ENCODE measurements around the gene VPS26C.

VPS26C gene

DNA sequence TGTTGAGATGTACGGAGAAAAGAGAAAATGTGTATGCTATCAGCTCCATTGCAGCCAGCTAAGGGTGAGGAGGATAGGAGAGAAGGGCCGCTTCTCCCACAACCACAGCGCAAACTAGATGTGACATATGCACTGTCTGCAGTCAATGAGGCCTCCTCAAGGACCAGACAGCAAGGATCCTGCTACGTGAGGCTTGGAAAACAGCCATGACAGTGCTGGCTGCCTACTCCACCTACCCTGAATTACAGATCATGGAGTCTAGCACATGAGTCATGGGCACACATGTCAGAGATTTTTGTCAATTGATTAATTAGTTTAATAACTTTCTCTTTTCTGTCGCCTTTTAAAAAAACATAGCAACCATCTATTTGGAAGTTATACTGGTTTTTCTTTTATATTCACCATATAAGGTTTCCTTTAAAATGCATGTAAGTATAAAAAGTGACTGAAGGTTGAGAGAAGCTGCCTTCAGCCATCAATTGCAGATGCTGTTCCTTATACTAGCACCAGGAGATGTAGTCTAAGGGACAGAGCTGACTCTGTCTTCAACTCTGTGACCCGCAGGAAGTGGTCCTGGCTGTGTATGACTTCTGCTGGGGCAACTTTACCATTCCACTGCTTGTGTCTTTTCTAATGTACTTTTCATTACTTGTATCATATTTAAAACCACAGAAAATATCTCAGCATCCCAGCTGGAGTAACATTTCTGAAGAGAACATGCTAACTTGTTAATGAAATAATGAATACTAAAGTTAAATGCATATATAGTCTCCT, 3.1 kb downstream of the VPS26C start:
- no peak for DNase-seq

DNA sequence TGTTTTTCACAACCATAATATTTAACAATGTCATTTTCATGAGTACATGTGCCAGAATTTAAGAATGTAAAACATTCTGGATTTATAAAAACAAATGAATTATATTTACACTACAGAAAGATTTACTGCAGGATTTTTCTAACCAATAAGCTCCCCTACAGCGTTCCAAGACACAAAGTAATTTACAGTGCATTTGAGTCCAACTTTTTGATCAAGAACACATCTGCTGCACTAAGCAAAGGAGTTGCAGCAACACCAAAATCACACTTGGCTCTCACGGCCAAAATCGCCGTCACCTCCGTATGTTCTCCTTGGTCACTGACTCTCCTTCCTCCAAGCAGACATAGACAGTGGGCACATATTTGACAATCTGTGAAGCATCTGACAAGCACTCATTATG, 7.7 kb downstream of the VPS26C start:
- DNase-seq: no peak

DNA sequence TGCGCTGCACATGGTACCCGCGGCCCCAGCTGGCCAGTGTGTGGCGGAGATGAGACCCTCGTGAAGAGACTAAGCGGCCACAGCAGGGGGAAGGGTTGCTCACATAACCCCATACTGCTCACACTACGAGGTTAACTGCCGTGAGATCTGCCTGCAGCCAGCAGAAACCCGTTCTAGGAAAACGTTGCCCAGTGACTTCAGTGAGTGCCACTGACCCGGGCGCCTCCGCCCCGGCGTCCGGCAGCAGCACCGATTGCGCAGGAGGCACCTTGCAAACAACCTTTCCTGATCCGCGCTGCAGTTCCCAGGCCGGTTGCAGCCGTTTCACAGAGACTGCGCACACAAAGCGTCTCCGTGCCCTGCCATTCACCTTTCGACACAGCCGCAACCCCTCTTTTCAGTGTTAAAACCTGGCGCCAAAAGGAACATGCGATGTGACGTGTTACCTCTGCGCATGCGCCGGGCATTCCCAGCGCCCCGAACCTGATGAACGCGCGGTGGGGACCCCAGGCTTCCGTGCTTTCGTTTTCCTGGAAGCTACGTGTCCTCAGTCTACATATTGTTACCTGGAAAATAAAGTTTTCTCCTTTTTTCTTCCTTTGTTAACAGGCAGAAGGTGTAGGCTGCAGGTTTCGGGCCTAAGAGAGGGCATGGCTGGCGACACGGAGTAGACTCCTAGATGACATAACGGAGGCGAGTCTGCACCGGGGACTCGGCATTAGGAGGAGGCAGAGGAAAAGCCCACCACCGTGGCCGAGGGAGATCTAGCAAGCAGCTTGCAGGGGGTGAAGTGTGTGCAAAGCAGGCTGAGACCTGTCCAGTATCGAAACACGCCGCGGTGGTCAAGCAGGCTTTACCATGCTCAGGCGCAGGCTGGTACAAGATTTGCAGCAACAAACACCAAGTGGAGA, 8.9 kb downstream of the VPS26C start:
- DNase-seq: peak; percentile 37

DNA sequence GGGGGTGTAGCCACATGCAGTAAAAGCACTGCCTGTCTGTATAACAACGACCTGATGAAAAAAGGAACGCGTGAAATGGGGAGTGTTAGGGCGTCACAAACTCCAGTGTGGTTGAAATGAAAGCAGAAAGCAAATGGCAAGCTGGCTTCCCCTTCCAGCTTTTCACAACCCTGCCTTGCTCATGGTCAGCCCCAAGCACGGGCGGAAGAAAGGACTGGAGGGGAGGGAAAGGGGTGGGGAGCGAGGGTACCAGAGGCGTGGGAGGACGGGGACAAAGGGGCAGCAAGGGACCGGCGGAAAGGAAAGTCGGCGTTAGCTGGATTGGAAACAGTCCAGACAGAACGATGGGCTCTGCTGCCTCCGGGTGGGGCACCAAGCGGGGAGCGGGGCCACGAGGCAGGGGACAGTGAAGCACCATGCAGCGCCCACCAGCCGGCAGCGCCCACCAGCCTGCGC, 9.6 kb downstream of the VPS26C start:
- DNase-seq: no peak

DNA sequence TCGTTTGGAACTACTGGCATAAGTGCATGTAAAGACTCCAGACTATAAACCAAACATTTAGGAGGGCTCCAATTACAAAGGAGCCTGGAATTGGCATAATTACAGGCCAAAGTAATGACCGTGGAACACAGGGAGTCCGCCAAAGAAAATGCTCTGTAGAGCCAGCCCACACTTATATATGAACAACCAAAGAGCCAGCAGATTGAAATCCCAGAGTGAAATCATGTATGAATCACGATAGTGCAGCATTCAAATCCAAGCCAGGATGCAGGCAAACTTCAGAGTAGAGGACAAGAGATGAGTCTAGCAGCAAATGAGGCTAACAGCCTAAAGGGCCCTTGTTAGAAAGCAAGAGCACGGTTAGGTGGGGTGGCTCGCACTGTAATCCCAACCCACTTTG, 13.1 kb downstream of the VPS26C start:
- DNase-seq: no peak

DNA sequence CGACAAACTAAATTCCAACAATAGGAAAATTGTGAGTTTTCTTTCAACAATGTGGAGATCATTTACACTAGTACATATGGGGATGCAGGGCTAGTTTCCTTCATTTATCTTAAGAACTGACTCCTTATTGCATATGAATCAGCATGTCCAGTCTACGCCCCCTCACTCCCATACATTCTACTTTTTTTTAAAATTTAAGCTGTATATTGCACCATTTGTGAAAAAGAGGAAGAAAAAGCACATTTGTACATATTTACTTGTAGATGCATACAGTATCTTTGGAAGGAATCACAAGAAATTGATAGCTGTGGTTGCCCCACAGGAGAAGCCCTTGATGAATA, 15.9 kb downstream of the VPS26C start:
- DNase-seq: no peak

DNA sequence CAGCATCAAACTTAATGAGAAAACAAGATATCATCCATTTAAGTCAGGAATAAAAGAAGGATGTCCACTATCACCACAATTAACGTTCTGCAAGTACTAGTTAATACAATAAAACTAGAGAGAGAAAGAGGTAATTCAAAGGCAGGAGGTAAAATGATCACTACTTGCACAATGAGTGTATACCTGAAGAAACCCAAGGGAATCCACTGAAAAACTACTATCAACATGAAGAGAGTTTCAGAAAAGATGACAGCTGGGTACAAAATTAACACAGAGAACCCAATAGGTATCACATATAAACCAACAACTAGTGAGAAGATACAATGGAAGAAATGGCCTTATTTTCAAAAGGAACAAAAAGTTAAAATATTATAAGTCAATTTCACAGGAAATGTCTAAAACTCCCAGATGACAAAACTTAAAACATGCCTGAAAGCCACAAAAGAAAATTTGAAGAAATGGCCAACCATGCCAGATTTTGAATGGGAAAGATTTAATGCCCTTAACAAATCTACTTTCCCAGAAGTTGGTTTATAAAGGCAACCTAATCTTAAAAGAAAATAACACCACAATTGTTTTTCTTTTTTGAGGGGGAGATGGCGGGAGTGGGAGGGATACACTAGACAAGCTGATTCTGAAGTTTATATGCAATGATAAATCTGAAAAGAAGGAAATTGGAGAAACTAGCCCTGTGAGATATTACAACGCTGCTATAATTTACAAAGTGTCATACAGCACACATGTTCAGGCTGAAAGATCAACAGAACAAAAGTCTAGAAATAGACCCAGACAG, 17.8 kb downstream of the VPS26C start:
- DNase-seq: no peak

DNA sequence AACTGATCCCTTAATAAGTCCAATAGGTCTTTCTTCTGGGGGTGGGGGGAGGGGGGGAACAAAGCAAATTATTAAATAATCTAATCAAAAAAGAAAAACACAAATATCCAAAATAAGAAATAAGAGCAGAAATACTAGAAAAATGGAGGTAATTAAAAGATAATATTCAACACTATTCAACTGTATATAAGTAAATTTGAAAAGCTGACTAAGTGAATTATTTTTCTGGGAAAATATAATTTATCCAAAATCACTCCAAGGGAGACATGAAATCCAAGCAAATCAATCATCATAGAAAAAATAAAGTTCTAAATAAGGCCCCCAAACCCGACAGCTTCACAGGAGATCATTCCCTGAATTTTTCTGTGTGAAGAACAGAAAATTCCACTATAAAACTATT, 18.8 kb downstream of the VPS26C start:
- no peak for DNase-seq

DNA sequence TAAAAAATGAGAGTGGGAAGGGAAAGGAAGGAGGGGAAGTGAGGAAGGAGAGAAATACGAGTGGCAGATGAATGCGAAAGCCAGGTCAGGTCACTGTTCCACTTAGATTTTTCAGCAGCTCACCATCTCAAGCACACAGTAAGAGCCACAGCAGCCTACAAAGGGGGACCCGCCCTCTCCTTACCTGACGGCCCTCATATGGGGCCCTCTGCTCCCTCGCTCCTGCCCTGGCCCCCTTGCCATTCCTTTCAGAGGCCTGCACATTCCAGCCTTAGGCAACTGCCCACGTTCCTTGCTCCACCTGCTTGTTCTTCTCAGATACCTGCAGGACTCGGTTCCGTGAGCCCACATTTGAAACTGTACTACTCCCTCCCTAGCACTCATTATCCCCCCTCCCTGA, 22.0 kb downstream of the VPS26C start:
- no peak for DNase-seq

DNA sequence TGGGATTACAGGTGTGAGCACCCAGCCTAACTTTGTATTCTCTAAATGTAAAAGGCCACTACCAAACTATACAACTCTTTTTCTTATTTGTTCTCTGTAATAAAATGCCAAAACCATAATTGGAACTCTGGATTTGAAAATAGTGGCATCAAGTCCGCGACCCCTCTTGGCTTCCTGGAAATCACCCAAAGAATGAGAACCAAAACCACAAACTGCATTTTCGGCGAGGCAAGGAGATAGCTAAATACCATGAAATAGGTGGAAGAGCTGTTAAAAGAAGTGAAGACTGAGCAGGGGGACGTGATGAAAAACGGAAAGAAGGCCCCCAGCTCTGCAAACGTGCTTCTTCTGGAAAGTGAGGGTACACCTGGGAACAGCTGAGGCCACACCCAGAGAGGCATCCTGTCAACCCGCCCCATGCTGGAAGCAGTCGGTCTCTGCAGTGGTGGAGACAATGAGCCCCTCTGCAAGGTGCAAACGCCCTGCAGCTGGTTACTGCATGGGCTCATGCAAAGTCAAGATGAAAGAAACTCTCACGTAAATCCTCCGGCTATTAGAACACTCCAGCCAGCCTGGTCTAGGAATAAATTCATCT, 22.5 kb downstream of the VPS26C start:
- no peak for DNase-seq

DNA sequence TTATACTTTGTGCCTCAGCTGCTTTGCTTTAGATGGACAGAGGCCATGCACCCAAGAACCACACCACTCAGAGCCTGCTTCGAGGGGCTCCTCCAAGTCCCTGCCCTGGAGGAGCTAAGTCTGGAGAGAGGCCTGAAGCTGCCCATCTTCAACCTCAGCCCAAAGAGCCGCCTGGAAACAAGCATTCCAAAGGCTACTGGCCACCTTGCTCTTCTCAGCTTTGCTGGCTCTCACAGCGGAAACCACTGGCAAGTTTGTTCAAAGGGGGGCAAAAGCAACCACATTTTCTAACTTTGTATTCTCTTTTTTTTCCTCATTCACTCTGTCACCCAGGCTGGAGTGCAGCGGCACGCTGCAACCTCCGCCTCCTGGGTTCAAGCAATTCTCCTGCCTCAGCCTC, 23.2 kb downstream of the VPS26C start:
- DNase-seq: no peak

DNA sequence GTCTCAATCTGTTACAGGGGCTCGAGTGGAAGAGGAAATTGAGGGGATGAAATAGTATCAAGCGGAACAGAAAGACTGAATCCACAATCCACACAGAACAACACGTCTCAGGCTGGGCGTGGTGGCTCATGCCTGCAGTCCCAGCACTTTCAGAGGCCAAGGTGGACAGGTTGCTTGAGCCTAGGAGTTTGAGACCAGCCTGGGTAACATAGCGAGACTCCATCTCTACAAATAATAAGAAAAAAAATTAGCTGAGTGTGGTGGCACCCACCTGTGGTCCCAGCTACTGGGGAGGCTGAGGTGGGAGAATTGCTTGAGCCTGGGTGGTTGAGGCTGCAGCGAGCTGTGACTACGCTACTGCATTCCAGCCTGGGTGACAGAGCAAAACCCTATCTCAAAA, 25.7 kb downstream of the VPS26C start:
- DNase-seq: no peak

DNA sequence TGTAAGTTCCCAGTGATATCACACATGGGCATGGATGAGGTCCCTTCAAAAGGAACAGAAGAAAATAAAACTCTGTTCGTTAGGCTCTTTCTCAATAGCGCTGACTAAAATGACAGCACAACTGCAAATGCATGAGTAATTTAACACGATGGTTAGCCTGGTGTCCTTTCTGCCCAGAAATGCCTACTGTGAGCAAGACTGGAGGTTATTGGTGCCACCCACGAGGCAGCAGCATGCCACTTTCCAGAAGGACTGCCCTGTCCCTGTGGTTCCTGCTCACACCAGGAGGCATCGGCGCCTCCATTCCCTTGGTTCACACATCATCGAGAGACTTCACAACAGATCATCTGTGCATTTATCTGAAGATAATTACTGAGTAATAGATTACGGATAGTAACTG, 26.2 kb downstream of the VPS26C start:
- no peak for DNase-seq

DNA sequence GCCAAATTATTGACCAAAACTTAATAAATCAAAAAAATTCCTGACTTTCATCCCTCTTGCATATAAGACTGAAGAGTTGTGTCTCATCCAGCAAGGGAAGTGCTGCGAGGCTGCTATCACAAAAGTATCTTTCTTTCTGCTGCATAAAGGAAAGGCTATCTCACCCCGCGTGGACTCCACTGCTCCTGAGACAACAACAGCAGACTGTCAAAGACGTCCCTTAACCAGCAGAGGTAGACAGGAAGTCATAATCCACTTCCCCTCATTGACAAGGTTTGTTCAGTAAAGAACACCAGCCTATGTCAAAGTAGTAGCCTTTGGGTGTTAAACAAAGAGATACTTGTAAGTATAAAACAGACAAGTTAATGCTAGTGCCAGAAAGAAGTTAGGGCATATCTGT, 29.4 kb downstream of the VPS26C start:
- no peak for DNase-seq

DNA sequence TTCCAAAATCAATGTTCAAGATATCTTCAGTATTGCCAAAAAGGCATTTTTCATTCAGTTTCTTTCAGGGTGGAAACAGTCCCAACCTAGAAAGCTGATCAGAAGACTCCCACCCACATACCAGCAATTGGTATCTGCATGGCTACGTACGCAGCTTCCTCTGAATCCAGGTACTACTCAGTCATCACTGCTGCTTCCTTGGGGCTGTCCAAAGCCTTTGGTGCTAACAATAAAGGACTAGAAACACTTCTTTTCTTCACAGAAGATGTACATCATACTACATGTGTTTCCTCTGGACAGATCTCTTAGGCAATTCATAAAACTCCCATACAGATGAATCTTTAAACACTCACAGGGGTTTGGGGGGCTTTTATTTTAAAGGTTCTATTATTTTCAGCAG, 29.8 kb downstream of the VPS26C start:
- DNase-seq: no peak

DNA sequence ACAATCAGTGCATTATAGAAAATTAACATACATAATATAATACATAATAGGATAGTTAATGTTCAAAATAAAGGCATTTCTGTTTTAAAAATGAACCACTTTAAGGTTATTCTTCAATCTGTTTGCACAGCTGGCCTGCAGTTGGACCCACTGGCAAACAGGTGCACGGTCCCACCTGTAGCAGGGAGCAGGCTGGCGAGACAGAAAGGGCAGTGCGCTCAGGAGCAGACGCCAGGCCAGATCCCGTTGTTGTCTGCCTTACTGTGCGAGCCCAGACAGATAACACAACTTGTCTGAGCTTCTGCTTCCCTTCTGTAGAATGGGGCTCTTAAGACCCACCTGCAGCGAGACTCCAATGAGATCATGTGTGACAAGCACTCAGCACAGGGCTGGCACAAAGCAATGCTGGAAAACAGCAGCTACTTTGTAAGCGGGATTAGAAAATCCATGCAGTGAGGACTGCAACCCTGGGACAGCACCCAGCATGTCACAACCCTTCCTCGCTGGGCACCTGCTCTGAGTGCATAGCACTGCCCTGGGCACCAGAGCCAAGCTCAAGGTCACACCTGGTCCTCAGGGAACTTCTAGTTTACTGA, 33.5 kb downstream of the VPS26C start:
- DNase-seq: no peak

DNA sequence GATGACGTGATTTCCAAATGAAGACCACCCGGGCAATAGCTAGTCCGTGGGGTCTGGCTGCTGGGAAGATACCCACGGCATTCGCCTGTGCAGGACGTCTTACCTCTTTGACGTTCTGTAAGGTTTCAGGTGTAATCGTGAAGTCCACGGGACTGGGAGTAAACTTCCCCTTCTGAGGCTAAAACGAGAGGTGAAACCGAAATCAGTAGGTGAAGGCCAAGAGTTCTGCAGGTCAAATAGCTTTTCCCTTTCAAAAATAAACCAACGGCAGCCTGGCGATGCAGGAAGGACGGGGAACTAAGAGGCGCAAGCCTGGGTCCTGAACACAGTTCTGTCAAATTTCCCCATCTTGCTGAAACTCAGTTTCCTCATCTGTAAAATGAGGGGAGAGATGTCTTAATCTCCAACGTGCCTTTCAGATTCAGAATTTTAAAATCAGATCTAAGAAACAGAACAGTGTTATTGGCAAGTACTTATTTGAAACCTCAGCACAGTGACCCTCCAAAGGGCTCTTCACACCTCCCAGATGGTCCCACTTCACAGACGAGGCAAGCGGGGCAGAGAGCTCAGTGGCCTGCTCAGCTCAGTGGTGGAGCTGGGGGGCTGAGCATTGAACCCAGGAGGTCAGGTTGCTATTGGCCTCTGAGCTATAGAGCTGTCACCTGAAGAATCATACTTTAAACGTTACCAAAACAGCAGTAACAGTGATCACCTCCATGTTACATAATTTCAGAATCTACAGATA, 34.7 kb downstream of the VPS26C start:
- no peak for DNase-seq

DNA sequence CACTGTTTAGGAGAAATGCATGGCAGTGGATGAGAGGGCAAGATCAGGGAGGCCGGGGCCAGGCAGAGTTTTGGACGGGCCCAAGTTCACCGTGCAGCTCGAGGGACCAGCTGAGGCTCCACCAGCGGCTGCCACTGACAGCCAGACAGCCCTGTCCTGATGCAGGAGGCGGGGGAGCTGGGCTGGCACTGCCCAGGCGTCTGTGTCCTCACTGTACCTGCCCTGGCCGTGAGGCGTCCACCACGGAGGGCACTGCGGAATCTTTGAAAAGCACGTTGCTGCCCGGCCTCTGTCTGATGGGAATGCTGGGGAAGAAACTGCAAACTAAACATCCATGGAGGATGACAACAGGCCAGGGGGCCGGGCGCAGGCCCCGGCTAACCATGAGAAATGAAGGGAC, 35.5 kb downstream of the VPS26C start:
- DNase-seq: no peak

DNA sequence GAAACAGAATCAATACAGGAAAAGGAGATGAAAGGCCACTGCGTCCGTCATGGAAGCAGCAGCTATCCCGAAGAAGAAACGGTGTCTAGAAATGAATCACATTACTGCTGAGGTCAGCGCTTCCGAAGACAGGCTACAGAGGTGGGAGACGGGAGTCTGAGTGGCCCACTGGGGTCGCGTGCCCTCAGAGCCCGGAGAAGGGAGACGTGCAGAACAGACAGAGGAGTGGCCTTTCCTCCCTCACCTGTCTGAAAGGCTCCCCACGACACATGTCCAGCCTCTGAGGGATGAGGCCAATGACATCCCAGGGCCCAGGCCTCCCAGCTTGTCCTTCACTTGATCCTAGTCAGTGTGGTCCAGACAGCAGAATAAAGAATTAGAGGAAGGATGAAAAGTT, 35.9 kb downstream of the VPS26C start:
- DNase-seq: no peak

DNA sequence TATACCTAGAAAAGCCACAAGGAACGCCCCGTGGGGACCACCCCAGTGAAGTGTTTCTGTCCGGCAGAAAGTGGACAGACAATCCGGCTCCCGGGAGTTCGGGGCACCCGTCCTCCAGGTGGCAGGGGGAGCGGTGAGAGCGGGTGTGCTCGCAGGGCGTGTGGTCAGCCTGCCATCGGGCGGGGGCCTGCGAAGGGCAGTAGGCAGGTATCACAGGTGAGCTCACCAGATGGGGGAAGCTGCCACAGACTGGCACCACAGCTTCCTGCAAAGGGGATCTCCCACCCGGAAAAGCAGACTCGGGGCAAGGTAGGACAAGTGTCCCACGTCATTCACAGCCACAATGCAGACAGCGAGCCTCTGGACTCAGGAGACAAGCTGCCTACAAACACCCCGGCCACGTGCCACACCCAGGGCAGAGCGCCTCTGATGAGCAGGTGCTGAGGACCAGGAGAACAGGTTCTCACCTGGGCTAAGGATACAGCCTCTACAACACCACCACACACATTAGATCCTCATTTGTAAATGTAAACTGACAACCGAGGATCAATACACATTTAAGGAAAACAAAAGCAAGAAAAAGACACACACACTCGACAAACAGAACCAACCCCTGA, 36.4 kb downstream of the VPS26C start:
- no peak for DNase-seq

DNA sequence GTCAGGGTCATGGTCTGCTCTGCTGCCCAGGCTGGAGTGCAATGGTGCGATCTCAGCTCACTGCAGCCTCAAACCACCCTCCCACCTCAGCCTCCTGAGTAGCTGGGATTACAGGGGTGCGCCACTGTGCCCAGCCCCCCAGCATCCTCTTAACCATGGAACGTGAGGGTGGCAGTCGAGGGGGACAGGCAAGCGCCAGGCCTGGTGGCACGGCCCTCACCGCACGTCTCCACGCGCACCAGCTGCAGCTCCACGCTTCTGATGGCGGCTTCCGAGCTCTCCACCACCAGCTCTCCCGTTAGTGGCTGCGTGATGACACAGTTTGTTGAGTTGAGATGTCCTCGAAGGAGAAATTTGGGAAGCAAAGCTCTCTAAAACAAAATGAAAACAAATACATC, 39.1 kb downstream of the VPS26C start:
- no peak for DNase-seq
